Lung (tissue), 13 donors: ENCODE measurements around the gene PDE6G. TPM values are rescaled to one million over a fixed set of nuclear protein-coding genes. Genes with fewer than 3 reads are reported as not detected.

Source experiments
- ATAC-seq: fragments of 200-7000 bp; cut with Tn5 transposase; one replicate; pipeline ENCODE4 v1.9.1; 2020; ENCODE audit warnings: moderate number of reproducible peaks; ENCODE audit not compliant: insufficient read depth, low FRiP score
- DNase-seq, 3 donors: peaks; one replicate each; pipeline ENCODE4 v3.0.0-alpha.2; 2013 to 2017
- H3K27ac ChIP-seq, 2 donors: one replicate each; pipeline ENCODE4 v1.5.1; 2013; ENCODE audit warnings: mild to moderate bottlenecking in 2 of 2, moderate library complexity in 2 of 2, control low read depth in 1 of 2, inconsistent platforms in 1 of 2, low read depth in 1 of 2, low read length in 1 of 2
- H3K27me3 ChIP-seq, 3 donors: one replicate each; pipeline ENCODE4 v1.5.1; 2013; ENCODE audit warnings: low read length in 2 of 3; ENCODE audit not compliant: control insufficient read depth in 3 of 3, insufficient read depth in 3 of 3
- H3K36me3 ChIP-seq, 4 donors: one replicate each; pipeline ENCODE4 v1.5.1; 2013; ENCODE audit warnings: low read length in 4 of 4, mild to moderate bottlenecking in 1 of 4, moderate library complexity in 1 of 4; ENCODE audit not compliant: control insufficient read depth in 4 of 4, insufficient read depth in 4 of 4
- H3K4me1 ChIP-seq, 5 donors: one replicate each; pipeline ENCODE4 v1.5.1; 2013; ENCODE audit warnings: low read length in 5 of 5, mild to moderate bottlenecking in 2 of 5, moderate library complexity in 1 of 5; ENCODE audit not compliant: control insufficient read depth in 5 of 5, insufficient read depth in 5 of 5
- H3K4me3 ChIP-seq: one replicate; pipeline ENCODE4 v1.5.1; 2013; ENCODE audit warnings: mild to moderate bottlenecking, control low read depth, moderate library complexity
- H3K9ac ChIP-seq, 2 donors: one replicate each; pipeline ENCODE4 v1.5.1; 2013; ENCODE audit warnings: low read length in 2 of 2, control low read depth in 1 of 2; ENCODE audit not compliant: insufficient read depth in 1 of 2
- H3K9me3 ChIP-seq, 4 donors: one replicate each; pipeline ENCODE4 v1.5.1; 2013; ENCODE audit warnings: low read length in 3 of 4, mild to moderate bottlenecking in 1 of 4, moderate library complexity in 1 of 4; ENCODE audit not compliant: control insufficient read depth in 4 of 4, insufficient read depth in 3 of 4
- WGBS, 2 donors: extraction: QIAGEN DNeasy Blood & Tissue Kit; methylation state at CpG; one replicate each; pipeline ENCODE4 v1.1.7; 2013; 5-methylcytosine and 5-hydroxymethylcytosine counted together
- polyA plus RNA-seq, 2 donors: library from polyadenylated mRNA; stranded (reverse); fragments of 200-250 nt; gene quantifications; one replicate each; pipeline ENCODE4 v1.2.1, GENCODE V29; 2013
- small RNA-seq: library from RNA; depleted of rRNA; stranded (forward); fragments of <200 nt; gene quantifications from one replicate; pipeline ENCODE3, GENCODE V24; 2014; ENCODE audit warnings: low replicate concordance
- total RNA-seq, 2 donors: library from RNA; depleted of rRNA in 1 of 2; stranded (reverse); fragments of >200 nt in 1 of 2; gene quantifications; one replicate each; pipeline ENCODE4 v1.2.1, GENCODE V29; 2014 to 2021
- TF ChIP-seq, protein P1 (sequence below): IDR thresholded peaks from 2 replicates; pipeline ENCODE4 v1.5.1; 2012; ENCODE audit warnings: mild to moderate bottlenecking; ENCODE audit errors: control extremely low read depth, extremely low read depth
- donor health status: control.
- donor health status: control.
- donor health status: Bipolar disorder and iron deficiency.
- donor health status: healthy.
- donor health status: DM: yes; HTN: yes; CAD: no.

The PDE6G gene
- total and polyA plus RNA-seq, 4 donors: 1.8 to 2.1 (median 1.8) TPM; not detected in 1

DNA sequence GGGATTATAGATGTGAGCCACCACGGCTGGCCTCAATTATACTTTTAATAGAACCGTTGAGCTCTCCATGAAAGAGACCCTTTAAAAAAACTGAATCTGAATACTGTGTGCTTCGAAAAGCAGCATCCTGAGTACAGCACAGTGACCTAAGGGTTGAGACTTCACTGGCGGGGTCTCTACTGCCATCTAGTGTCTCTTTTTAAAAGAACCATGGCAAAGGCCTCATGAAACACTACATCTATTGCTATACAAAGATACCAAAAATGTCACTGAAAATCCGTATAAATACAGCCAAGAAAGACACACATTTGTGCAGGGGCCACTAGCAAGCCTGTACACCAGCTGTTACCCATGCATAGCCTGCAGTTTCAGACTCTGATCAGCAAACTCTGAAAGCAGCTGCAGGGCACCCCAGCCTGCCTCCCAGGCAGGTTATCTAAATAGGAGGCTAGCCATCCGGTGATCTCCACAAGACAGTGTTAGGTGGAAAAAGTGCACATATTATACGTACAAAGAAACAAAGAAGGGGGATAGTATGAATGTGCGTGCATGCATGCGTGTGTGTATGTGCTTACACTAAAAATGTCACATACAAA lies 54.7 kb downstream of the PDE6G start:
- no peaks in the 10 kb centered on the region for H3K27me3 ChIP-seq
- H3K4me3 ChIP-seq: no peak overlapping the region
- DNase-seq: peak; percentile 70 to 87 (median 85)
- no peak overlapping the region for H3K9ac ChIP-seq
- no peaks in the 10 kb centered on the region for H3K9me3 ChIP-seq
- H3K4me1 ChIP-seq: no peaks in the 10 kb centered on the region
- TF ChIP-seq, protein P1, sequence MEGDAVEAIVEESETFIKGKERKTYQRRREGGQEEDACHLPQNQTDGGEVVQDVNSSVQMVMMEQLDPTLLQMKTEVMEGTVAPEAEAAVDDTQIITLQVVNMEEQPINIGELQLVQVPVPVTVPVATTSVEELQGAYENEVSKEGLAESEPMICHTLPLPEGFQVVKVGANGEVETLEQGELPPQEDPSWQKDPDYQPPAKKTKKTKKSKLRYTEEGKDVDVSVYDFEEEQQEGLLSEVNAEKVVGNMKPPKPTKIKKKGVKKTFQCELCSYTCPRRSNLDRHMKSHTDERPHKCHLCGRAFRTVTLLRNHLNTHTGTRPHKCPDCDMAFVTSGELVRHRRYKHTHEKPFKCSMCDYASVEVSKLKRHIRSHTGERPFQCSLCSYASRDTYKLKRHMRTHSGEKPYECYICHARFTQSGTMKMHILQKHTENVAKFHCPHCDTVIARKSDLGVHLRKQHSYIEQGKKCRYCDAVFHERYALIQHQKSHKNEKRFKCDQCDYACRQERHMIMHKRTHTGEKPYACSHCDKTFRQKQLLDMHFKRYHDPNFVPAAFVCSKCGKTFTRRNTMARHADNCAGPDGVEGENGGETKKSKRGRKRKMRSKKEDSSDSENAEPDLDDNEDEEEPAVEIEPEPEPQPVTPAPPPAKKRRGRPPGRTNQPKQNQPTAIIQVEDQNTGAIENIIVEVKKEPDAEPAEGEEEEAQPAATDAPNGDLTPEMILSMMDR: peak; percentile 54
- peak; percentile 79 for ATAC-seq
- H3K36me3 ChIP-seq: peaks cover 24 to 46% (median 36%) of the 10 kb centered on the region in 4 donors
- H3K27ac ChIP-seq: no peak overlapping the region
- 41 to 43% methylated on average over 9 of the region's 9 CpGs for WGBS, 2 donors

Small RNA genes within 50 kb of the gene (small RNA-seq; reads per million reads assigned to genes)
- gene MIR6786: 0.08 reads per million

Other genes starting within 250 kb of the PDE6G start
- gene ACTG1, start 143.7 kb downstream of the PDE6G start, total RNA-seq: 1,000 to 10,000 TPM; 3,059 to 3,066 TPM
- gene ACTG1, start 143.7 kb downstream of the PDE6G start, polyA plus RNA-seq: 1,000 to 10,000 TPM; 1,461 to 4,301 TPM
- gene FSCN2, start 128.2 kb downstream of the PDE6G start, total RNA-seq: 1 to 10 TPM; 2.1 to 3.9 TPM
- gene FSCN2, start 128.2 kb downstream of the PDE6G start, polyA plus RNA-seq: 1 to 10 TPM in 1 of 2 donors, under 1 TPM in 1; 0.46 to 1.8 TPM
- gene FAAP100, start 104.2 kb downstream of the PDE6G start, total RNA-seq: 10 to 100 TPM; 20.8 to 34.4 TPM
- gene FAAP100, start 104.2 kb downstream of the PDE6G start, polyA plus RNA-seq: 10 to 100 TPM; 21.4 to 29.3 TPM
- 10 to 100 TPM; 47.8 to 98.0 TPM for gene NPLOC4, start 19.4 kb downstream of the PDE6G start, total RNA-seq
- 10 to 100 TPM; 30.1 to 54.8 TPM for gene NPLOC4, start 19.4 kb downstream of the PDE6G start, polyA plus RNA-seq
- 1 to 10 TPM; 1.4 to 4.7 TPM for gene TSPAN10, start 19.3 kb downstream of the PDE6G start, total RNA-seq
- gene TSPAN10, start 19.3 kb downstream of the PDE6G start, polyA plus RNA-seq: under 1 TPM; 0.61 to 0.85 TPM
- 10 to 100 TPM in 1 of 2 donors, 1 to 10 TPM in 1; 8.9 to 35.1 TPM for gene OXLD1, start 10.1 kb upstream of the PDE6G start, total RNA-seq
- gene OXLD1, start 10.1 kb upstream of the PDE6G start, polyA plus RNA-seq: 10 to 100 TPM; 61.3 to 77.7 TPM
- gene CCDC137, start 10.2 kb upstream of the PDE6G start, total RNA-seq: 10 to 100 TPM; 10.2 to 23.6 TPM
- gene CCDC137, start 10.2 kb upstream of the PDE6G start, polyA plus RNA-seq: 10 to 100 TPM; 16.6 to 16.8 TPM
- gene ARL16, start 27.3 kb upstream of the PDE6G start, total RNA-seq: 10 to 100 TPM; 27.4 to 31.8 TPM
- gene ARL16, start 27.3 kb upstream of the PDE6G start, polyA plus RNA-seq: 10 to 100 TPM; 27.8 to 59.5 TPM
- gene HGS, start 27.5 kb upstream of the PDE6G start, total RNA-seq: 100 to 1,000 TPM in 1 of 2 donors, 10 to 100 TPM in 1; 51.5 to 128 TPM
- 100 to 1,000 TPM; 100 to 115 TPM for gene HGS, start 27.5 kb upstream of the PDE6G start, polyA plus RNA-seq
- 10 to 100 TPM in 1 of 2 donors, 1 to 10 TPM in 1; 6.1 to 74.9 TPM for gene MRPL12, start 46.8 kb upstream of the PDE6G start, total RNA-seq
- gene MRPL12, start 46.8 kb upstream of the PDE6G start, polyA plus RNA-seq: 100 to 1,000 TPM; 132 to 154 TPM
- 10 to 100 TPM in 1 of 2 donors, 1 to 10 TPM in 1; 4.3 to 21.0 TPM for gene SLC25A10, start 55.7 kb upstream of the PDE6G start, total RNA-seq
- gene SLC25A10, start 55.7 kb upstream of the PDE6G start, polyA plus RNA-seq: 10 to 100 TPM; 13.0 to 21.5 TPM
- under 1 TPM in 1 of 2 donors, not detected in 1; 0.11 TPM for gene GCGR, start 147.6 kb upstream of the PDE6G start, total RNA-seq
- under 1 TPM; 0.09 to 0.12 TPM for gene GCGR, start 147.6 kb upstream of the PDE6G start, polyA plus RNA-seq
- 10 to 100 TPM; 47.6 to 96.2 TPM for gene MCRIP1, start 176.7 kb upstream of the PDE6G start, total RNA-seq
- gene MCRIP1, start 176.7 kb upstream of the PDE6G start, polyA plus RNA-seq: 100 to 1,000 TPM; 117 to 188 TPM
- not detected for gene PPP1R27, start 178.5 kb upstream of the PDE6G start, total RNA-seq
- under 1 TPM in 1 of 2 donors, not detected in 1; 0.13 TPM for gene PPP1R27, start 178.5 kb upstream of the PDE6G start, polyA plus RNA-seq
- 100 to 1,000 TPM; 356 to 990 TPM for gene P4HB, start 204.0 kb upstream of the PDE6G start, total RNA-seq
- gene P4HB, start 204.0 kb upstream of the PDE6G start, polyA plus RNA-seq: 100 to 1,000 TPM; 695 to 862 TPM
- 100 to 1,000 TPM; 118 to 558 TPM for gene ARHGDIA, start 214.8 kb upstream of the PDE6G start, total RNA-seq
- gene ARHGDIA, start 214.8 kb upstream of the PDE6G start, polyA plus RNA-seq: 100 to 1,000 TPM; 327 to 464 TPM
- 10 to 100 TPM; 46.5 to 79.5 TPM for gene ALYREF, start 235.0 kb upstream of the PDE6G start, total RNA-seq
- gene ALYREF, start 235.0 kb upstream of the PDE6G start, polyA plus RNA-seq: 10 to 100 TPM; 26.1 to 65.8 TPM
- 100 to 1,000 TPM in 1 of 2 donors, 10 to 100 TPM in 1; 36.0 to 132 TPM for gene ANAPC11, start 235.2 kb upstream of the PDE6G start, total RNA-seq
- 100 to 1,000 TPM; 236 to 293 TPM for gene ANAPC11, start 235.2 kb upstream of the PDE6G start, polyA plus RNA-seq
- under 1 TPM; 0.48 to 0.55 TPM for gene NPB, start 245.7 kb upstream of the PDE6G start, total RNA-seq
- under 1 TPM; 0.41 to 0.44 TPM for gene NPB, start 245.7 kb upstream of the PDE6G start, polyA plus RNA-seq